ENCODE measurements around the gene BPHL.

The BPHL gene

DNA sequence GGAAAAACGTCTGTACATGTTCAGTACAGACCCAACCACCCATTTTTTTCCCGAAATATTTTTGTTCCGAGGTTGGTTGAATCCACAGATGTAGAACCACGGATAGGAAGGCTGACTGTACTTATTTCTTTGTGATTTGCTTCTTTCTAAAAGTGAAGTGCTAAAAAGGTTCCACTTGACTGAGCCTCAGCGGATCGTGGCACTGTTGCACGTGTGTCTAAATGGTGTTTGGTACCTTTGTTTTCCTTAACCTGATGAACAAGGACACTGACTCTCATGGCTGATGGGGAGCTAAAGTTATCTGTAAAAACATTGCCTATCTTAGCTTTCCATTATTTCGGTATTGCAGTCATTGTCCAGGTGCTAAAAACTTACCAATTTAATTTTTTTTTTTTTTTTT is 6.2 kb downstream of the BPHL start:
- no peak for TF ChIP-seq CTCF (IDR thresholded peaks at IDR 0.05; ENCODE audit: insufficient read depth, low read length, poor library complexity, severe bottlenecking)
- Histone ChIP-seq H3K36me3 (ENCODE audit: control insufficient read depth, insufficient read depth, low read length) (no peaks in the 10 kb centered on the region; the same call in none of the 2 replicates), H3K4me3 (replicated peaks; ENCODE audit: low read depth, low read length) (no peak overlapping the region), H3K27me3 (replicated peaks; ENCODE audit: control insufficient read depth, insufficient read depth, low read length) (no peaks in the 10 kb centered on the region)
- no peak for DNase-seq (ENCODE audit: extremely low read depth, insufficient read length)

- no peak overlapping the region for H3K4me3 ChIP-seq (replicated peaks; ENCODE audit: low read depth, low read length)
- no peak for DNase-seq (ENCODE audit: extremely low read depth, insufficient read length)
- no peaks in the 10 kb centered on the region; the same call in none of the 2 replicates for H3K36me3 ChIP-seq (ENCODE audit: control insufficient read depth, insufficient read depth, low read length)
- TF ChIP-seq CTCF (IDR thresholded peaks at IDR 0.05; ENCODE audit: insufficient read depth, low read length, poor library complexity, severe bottlenecking), result no peak
- no peaks in the 10 kb centered on the region for H3K27me3 ChIP-seq (replicated peaks; ENCODE audit: control insufficient read depth, insufficient read depth, low read length)
These were observed 7.3 kb downstream of the BPHL start for GRCh38 chr6:3125815-3126214.

- no peaks in the 10 kb centered on the region; the same call in none of the 2 replicates for H3K36me3 ChIP-seq (ENCODE audit: control insufficient read depth, insufficient read depth, low read length)
- no peak overlapping the region for H3K4me3 ChIP-seq (replicated peaks; ENCODE audit: low read depth, low read length)
- no peaks in the 10 kb centered on the region for H3K27me3 ChIP-seq (replicated peaks; ENCODE audit: control insufficient read depth, insufficient read depth, low read length)
- no peak for DNase-seq (ENCODE audit: extremely low read depth, insufficient read length)
- no peak for TF ChIP-seq CTCF (IDR thresholded peaks at IDR 0.05; ENCODE audit: insufficient read depth, low read length, poor library complexity, severe bottlenecking)
These were observed 10.0 kb downstream of the BPHL start for GRCh38 chr6:3128356-3129108.

DNA sequence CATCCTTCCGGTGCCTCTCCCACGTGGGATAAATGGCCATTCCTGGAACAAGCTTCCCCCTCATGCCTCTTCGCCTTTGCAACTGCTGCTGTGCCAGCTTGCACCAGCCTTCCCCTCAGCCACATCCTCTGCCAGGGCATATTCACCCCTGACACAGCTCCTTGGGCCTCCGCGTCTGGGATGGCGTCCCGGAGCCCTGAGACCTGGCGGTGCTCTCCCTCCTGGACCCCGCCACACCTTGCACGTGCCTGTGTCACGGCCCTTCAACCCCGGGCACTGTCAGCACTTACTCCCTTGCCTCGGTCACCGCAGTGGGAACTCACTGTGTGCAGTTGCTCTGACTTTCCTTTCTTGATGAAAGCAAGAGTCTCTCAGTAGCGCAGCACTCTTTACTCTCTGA is 13.2 kb downstream of the BPHL start:
- H3K27me3 ChIP-seq (replicated peaks; ENCODE audit: control insufficient read depth, insufficient read depth, low read length), result no peaks in the 10 kb centered on the region
- no peak overlapping the region for H3K4me3 ChIP-seq (replicated peaks; ENCODE audit: low read depth, low read length)
- TF ChIP-seq CTCF (IDR thresholded peaks at IDR 0.05; ENCODE audit: insufficient read depth, low read length, poor library complexity, severe bottlenecking), result no peak
- DNase-seq (ENCODE audit: extremely low read depth, insufficient read length), result no peak
- no peaks in the 10 kb centered on the region; the same call in none of the 2 replicates for H3K36me3 ChIP-seq (ENCODE audit: control insufficient read depth, insufficient read depth, low read length)

- no peak for TF ChIP-seq CTCF (IDR thresholded peaks at IDR 0.05; ENCODE audit: insufficient read depth, low read length, poor library complexity, severe bottlenecking)
- no peak for DNase-seq (ENCODE audit: extremely low read depth, insufficient read length)
- Histone ChIP-seq H3K27me3 (replicated peaks; ENCODE audit: control insufficient read depth, insufficient read depth, low read length) (no peaks in the 10 kb centered on the region), H3K36me3 (ENCODE audit: control insufficient read depth, insufficient read depth, low read length) (no peaks in the 10 kb centered on the region; the same call in none of the 2 replicates), H3K4me3 (replicated peaks; ENCODE audit: low read depth, low read length) (no peak overlapping the region)
These were observed 15.0 kb downstream of the BPHL start for GRCh38 chr6:3133515-3133914.
